ENCODE data around the gene VPS37B. TPM values are rescaled to one million over a fixed set of nuclear protein-coding genes. Genes with fewer than 3 reads are reported as not detected.

Gene VPS37B
- polyA plus RNA-seq, 1 of the 3 experiments (the other 2 are of a cell fraction): 41.1 TPM

GRCh38 chr12:122819209-122819785 lies 76.6 kb downstream of the VPS37B start:
- H3K4me2 ChIP-seq: no peak overlapping the region
- no peaks in the 10 kb centered on the region for H3K79me2 ChIP-seq (ENCODE audit: insufficient read depth)
- no peaks in the 10 kb centered on the region for H3K27me3 ChIP-seq (ENCODE audit: insufficient read depth)
- H3K27ac ChIP-seq (ENCODE audit: low read depth in 2 of 2, low read length in 1 of 2): no peak overlapping the region
- CTCF ChIA-PET: interaction anchor here (0.6 to 2.0 kb wide), 3 partner anchors 14 to 800 kb away, joined by 3 to 9 read pairs (median 5); no protein-coding TSS in a partner anchor
- no peaks in the 10 kb centered on the region for H3K9me2 ChIP-seq
- no peaks in the 10 kb centered on the region for H3K9me3 ChIP-seq
- H4K20me1 ChIP-seq (ENCODE audit: insufficient read depth): no peaks in the 10 kb centered on the region
- H3F3A ChIP-seq (replicated peaks; ENCODE audit: insufficient read depth): no peaks in the 10 kb centered on the region
- H3K4me3 ChIP-seq (ENCODE audit: low read depth in 2 of 2, low read length in 1 of 2): no peak overlapping the region
- H2AFZ ChIP-seq (ENCODE audit: low read depth): no peak overlapping the region
- TF ChIP-seq GATA2 (CRISPR knock-in tag; IDR thresholded peaks at IDR 0.05) (no peak), MEF2A (IDR thresholded peaks at IDR 0.05; ENCODE audit: borderline replicate concordance, low read depth) (no peak)
- DNase-seq: no peak
- no peak overlapping the region for H3K9ac ChIP-seq
- WGBS (ENCODE audit: low lambda C conversion rate): 72% methylated on average over 10 of the region's 10 CpGs
- POLR2A ChIA-PET: no interaction called here
- H3K36me3 ChIP-seq (replicated peaks in 1 of 2; ENCODE audit: control insufficient read depth in 1 of 2, insufficient read depth in 2 of 2, low read length in 1 of 2): no peaks in the 10 kb centered on the region
- H3K4me1 ChIP-seq (ENCODE audit: control insufficient read depth in 1 of 2, insufficient read depth in 2 of 2, low read depth in 1 of 2, low read length in 1 of 2): no peaks in the 10 kb centered on the region

Other genes with a start within 250 kb of the VPS37B start
- gene HCAR2, start 192.8 kb downstream of the VPS37B start, polyA plus RNA-seq (2012; rRNA removed): not detected in 2 replicates
- not detected in 2 replicates for gene HCAR3, start 179.3 kb downstream of the VPS37B start, polyA plus RNA-seq (2012; rRNA removed)
- not detected in 2 replicates for gene HCAR1, start 165.3 kb downstream of the VPS37B start, polyA plus RNA-seq (2012; rRNA removed)
- 19.6 and 23.2 TPM in 2 replicates for gene DENR, start 143.3 kb downstream of the VPS37B start, polyA plus RNA-seq (2012; rRNA removed)
- 0.12 and 0.21 TPM in 2 replicates for gene CCDC62, start 121.6 kb downstream of the VPS37B start, polyA plus RNA-seq (2012; rRNA removed)
- gene HIP1R, start 60.7 kb downstream of the VPS37B start, polyA plus RNA-seq (2012; rRNA removed): 20.6 and 21.1 TPM in 2 replicates
- 6.2 and 7.6 TPM in 2 replicates for gene ABCB9, start 70.3 kb upstream of the VPS37B start, polyA plus RNA-seq (2012; rRNA removed)
- 22.0 and 25.6 TPM in 2 replicates for gene OGFOD2, start 79.1 kb upstream of the VPS37B start, polyA plus RNA-seq (2012; rRNA removed)
- 321 and 370 TPM in 2 replicates for gene ARL6IP4, start 84.6 kb upstream of the VPS37B start, polyA plus RNA-seq (2012; rRNA removed)

Data from SK-N-SH (cell line).